Endothelial cell of umbilical vein (primary cell): ENCODE results near the gene TTC24.

Source experiments
- EZH2 ChIP-seq: IDR thresholded peaks from 2 replicates; pipeline ENCODE4 v1.6.1; 2012; ENCODE audit warnings: borderline replicate concordance, low read depth, mild to moderate bottlenecking, moderate library complexity, low read length, inconsistent platforms; ENCODE audit not compliant: severe bottlenecking
- POLR2A ChIP-seq: IDR thresholded peaks from 2 replicates; pipeline ENCODE4 v1.6.1; 2012; ENCODE audit warnings: low read depth, mild to moderate bottlenecking, control low read depth, low read length
- POLR2AphosphoS5 ChIP-seq: IDR thresholded peaks from 2 replicates; pipeline ENCODE4 v1.6.1; 2012; ENCODE audit warnings: low read depth, mild to moderate bottlenecking, control low read depth, low read length, moderate library complexity; ENCODE audit not compliant: insufficient read depth
- TF ChIP-seq, protein P1 (sequence below), 2 donors: IDR thresholded peaks; 1 replicate in 1 of 2; 2 replicates in 1 of 2; pipeline ENCODE4 v1.5.1; 2011; ENCODE audit warnings: low read length in 2 of 2, mild to moderate bottlenecking in 2 of 2, moderate library complexity in 2 of 2, control low read depth in 1 of 2, inconsistent platforms in 1 of 2, low read depth in 1 of 2; ENCODE audit not compliant: insufficient read depth in 1 of 2; ENCODE audit errors: extremely low read depth in 1 of 2

- TF ChIP-seq EZH2, result no peak
- TF ChIP-seq, protein P1, sequence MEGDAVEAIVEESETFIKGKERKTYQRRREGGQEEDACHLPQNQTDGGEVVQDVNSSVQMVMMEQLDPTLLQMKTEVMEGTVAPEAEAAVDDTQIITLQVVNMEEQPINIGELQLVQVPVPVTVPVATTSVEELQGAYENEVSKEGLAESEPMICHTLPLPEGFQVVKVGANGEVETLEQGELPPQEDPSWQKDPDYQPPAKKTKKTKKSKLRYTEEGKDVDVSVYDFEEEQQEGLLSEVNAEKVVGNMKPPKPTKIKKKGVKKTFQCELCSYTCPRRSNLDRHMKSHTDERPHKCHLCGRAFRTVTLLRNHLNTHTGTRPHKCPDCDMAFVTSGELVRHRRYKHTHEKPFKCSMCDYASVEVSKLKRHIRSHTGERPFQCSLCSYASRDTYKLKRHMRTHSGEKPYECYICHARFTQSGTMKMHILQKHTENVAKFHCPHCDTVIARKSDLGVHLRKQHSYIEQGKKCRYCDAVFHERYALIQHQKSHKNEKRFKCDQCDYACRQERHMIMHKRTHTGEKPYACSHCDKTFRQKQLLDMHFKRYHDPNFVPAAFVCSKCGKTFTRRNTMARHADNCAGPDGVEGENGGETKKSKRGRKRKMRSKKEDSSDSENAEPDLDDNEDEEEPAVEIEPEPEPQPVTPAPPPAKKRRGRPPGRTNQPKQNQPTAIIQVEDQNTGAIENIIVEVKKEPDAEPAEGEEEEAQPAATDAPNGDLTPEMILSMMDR (IDR thresholded peaks at IDR 0.05; ENCODE audit: extremely low read depth in 1 of 2, insufficient read depth in 1 of 2, low read depth in 1 of 2, low read length in 2 of 2), result no peak
- TF ChIP-seq POLR2AphosphoS5, result no peak
- no peak for TF ChIP-seq POLR2A
These were observed 34.9 kb upstream of the TTC24 start for GRCh38 chr1:156544592-156545102.
